ENCODE measurements around the gene GYG2. TPM values are rescaled to one million over a fixed set of nuclear protein-coding genes. Genes with fewer than 3 reads are reported as not detected.

Gene GYG2
- total RNA-seq, 3 donors from 2014 or later = 23.1 to 84.7 (median 40.6) TPM

- Histone ChIP-seq H3K4me1 (no peaks in the 10 kb centered on the region), H3K27ac (no peak overlapping the region), H3K36me3 (no peaks in the 10 kb centered on the region), H3K9me3 (peaks cover 0 to 24% of the 10 kb centered on the region in 2 donors), H3K27me3 (no peaks in the 10 kb centered on the region), H3K4me3 (no peak overlapping the region)
- TF ChIP-seq POLR2A (IDR thresholded peaks at IDR 0.05) (no peak), POLR2AphosphoS5 (IDR thresholded peaks at IDR 0.05) (no peak)
- TF ChIP-seq, protein P1, sequence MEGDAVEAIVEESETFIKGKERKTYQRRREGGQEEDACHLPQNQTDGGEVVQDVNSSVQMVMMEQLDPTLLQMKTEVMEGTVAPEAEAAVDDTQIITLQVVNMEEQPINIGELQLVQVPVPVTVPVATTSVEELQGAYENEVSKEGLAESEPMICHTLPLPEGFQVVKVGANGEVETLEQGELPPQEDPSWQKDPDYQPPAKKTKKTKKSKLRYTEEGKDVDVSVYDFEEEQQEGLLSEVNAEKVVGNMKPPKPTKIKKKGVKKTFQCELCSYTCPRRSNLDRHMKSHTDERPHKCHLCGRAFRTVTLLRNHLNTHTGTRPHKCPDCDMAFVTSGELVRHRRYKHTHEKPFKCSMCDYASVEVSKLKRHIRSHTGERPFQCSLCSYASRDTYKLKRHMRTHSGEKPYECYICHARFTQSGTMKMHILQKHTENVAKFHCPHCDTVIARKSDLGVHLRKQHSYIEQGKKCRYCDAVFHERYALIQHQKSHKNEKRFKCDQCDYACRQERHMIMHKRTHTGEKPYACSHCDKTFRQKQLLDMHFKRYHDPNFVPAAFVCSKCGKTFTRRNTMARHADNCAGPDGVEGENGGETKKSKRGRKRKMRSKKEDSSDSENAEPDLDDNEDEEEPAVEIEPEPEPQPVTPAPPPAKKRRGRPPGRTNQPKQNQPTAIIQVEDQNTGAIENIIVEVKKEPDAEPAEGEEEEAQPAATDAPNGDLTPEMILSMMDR (IDR thresholded peaks at IDR 0.05) = no peak
- intact Hi-C loops (cut with DNase I; ENCODE audit: low total_unique reads) = no loop called here
- no peak for DNase-seq (ENCODE audit: low spot score in 2 of 2)
Observed at GRCh38 chrX:2872671-2873277, 44.0 kb downstream of the GYG2 start.

DNA sequence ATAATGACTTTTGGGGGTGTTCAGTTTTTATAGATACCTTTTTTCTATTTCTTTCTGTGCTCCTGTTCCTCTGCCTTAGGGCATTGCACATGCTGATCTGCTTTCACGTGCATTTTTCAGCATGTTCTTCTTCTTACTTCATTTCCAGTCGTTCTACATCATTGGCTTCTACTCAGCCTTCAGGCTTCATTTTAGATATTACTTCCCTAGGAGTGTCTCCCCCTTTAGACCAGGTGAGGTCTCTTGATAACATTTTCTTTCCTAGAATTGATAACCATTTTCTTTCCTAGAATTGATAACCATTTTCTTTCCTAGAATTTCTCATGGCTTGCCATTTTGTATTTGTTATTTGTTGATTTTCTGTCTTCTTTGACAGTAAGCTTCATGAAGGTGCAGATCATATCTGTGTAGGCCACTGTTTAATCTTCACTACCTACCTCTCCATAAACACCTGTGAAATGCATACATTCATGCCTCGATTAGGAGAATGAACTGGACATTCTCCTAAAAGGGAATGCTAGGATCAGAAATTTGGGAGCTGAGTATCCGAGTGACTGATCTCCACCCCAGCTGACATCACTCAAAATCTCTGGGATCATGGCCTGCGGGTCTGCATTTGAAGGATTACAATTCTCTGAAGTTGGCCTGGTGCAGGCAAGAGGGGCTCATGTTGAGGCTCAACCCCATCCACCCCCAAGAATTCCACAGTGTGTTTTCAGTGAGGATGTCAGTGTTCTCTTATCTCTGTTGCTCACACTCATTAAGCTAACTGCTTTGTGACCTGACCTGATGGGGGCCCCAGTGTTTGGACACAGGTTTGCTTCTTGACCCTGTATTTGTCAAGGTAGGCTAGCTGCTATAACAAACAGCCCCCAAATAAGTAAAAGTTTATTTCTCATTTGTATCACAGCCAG is 45.7 kb downstream of the GYG2 start:
- Histone ChIP-seq H3K27ac (no peak overlapping the region), H3K4me1 (no peaks in the 10 kb centered on the region), H3K27me3 (no peaks in the 10 kb centered on the region), H3K4me3 (no peak overlapping the region), H3K9me3 (peaks cover 0 to 24% of the 10 kb centered on the region in 2 donors), H3K36me3 (no peaks in the 10 kb centered on the region)
- no peak for DNase-seq (ENCODE audit: low spot score in 2 of 2)
- intact Hi-C loops (cut with DNase I; ENCODE audit: low total_unique reads) = no loop called here
- TF ChIP-seq, protein P1 (IDR thresholded peaks at IDR 0.05) = no peak
- no peak for TF ChIP-seq POLR2AphosphoS5 (IDR thresholded peaks at IDR 0.05)
- no peak for TF ChIP-seq POLR2A (IDR thresholded peaks at IDR 0.05)

GRCh38 chrX:2875136-2875481 is 46.4 kb downstream of the GYG2 start:
- Histone ChIP-seq H3K4me1 (no peaks in the 10 kb centered on the region), H3K9me3 (peaks cover 0 to 23% of the 10 kb centered on the region in 2 donors), H3K36me3 (no peaks in the 10 kb centered on the region), H3K4me3 (no peak overlapping the region), H3K27me3 (no peaks in the 10 kb centered on the region), H3K27ac (no peak overlapping the region)
- intact Hi-C loops (cut with DNase I; ENCODE audit: low total_unique reads) = no loop called here
- TF ChIP-seq POLR2A (IDR thresholded peaks at IDR 0.05) (no peak), POLR2AphosphoS5 (IDR thresholded peaks at IDR 0.05) (no peak)
- TF ChIP-seq, protein P1 (IDR thresholded peaks at IDR 0.05) = no peak
- DNase-seq (ENCODE audit: low spot score in 2 of 2) = no peak

GRCh38 chrX:2875798-2876399 is 47.2 kb downstream of the GYG2 start:
- Histone ChIP-seq H3K4me3 (no peak overlapping the region), H3K27ac (no peak overlapping the region), H3K4me1 (no peaks in the 10 kb centered on the region), H3K27me3 (peaks cover 0 to 4% of the 10 kb centered on the region in 2 donors), H3K36me3 (no peaks in the 10 kb centered on the region), H3K9me3 (peaks cover 0 to 15% of the 10 kb centered on the region in 2 donors)
- no peak for DNase-seq (ENCODE audit: low spot score in 2 of 2)
- intact Hi-C loops (cut with DNase I; ENCODE audit: low total_unique reads) = no loop called here
- TF ChIP-seq POLR2A (IDR thresholded peaks at IDR 0.05) (no peak), POLR2AphosphoS5 (IDR thresholded peaks at IDR 0.05) (no peak)
- TF ChIP-seq, protein P1 (IDR thresholded peaks at IDR 0.05) = no peak

DNA sequence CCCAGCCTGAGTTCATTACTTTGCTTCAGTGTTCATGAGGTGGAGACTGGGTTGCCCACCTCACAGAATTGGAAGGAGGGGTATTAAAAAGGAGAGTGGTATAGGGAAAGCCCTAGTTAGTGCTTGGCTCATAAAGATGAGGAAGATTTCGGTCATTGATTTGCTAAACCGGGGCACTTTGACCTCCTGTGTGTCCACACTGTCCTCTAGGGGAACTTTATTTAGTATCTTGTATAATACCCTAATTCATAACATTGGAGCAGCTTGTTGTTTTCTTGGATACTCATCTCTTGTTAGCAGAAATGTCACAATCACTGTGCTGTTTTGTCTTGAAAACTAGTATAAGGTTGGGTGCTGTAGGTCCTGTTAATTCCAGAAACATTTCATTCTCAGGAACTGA is 49.8 kb downstream of the GYG2 start:
- Histone ChIP-seq H3K4me3 (no peak overlapping the region), H3K9me3 (peaks cover 0 to 9% of the 10 kb centered on the region in 2 donors), H3K4me1 (no peaks in the 10 kb centered on the region), H3K27ac (no peak overlapping the region), H3K27me3 (peaks cover 0 to 5% of the 10 kb centered on the region in 2 donors), H3K36me3 (no peaks in the 10 kb centered on the region)
- DNase-seq (ENCODE audit: low spot score in 2 of 2) = no peak
- intact Hi-C loops (cut with DNase I; ENCODE audit: low total_unique reads) = no loop called here
- no peak for TF ChIP-seq POLR2A (IDR thresholded peaks at IDR 0.05)
- TF ChIP-seq POLR2AphosphoS5 (IDR thresholded peaks at IDR 0.05) = no peak

All from breast epithelium (tissue), 4 donors.